ENCODE data around the gene MDM1.

MDM1 gene

GRCh38 chr12:68332728-68333630 is 817 bp upstream of the MDM1 start (continued):
- no peak; the same call in 1 of the 2 replicates for TF ChIP-seq PRDM10 (tag by site-specific recombination; IDR thresholded peaks at IDR 0.05)
- TF ChIP-seq ZNF416 (tag by site-specific recombination; IDR thresholded peaks at IDR 0.05), result no peak
- TF ChIP-seq ZNF184 (tag by site-specific recombination; IDR thresholded peaks at IDR 0.05), result peak; percentile 15; the same call in 1 of the 2 replicates
- no peak for TF ChIP-seq ATF2 (tag by site-specific recombination; IDR thresholded peaks at IDR 0.05; ENCODE audit: low read depth)
- TF ChIP-seq KLF17 (tag by site-specific recombination; IDR thresholded peaks at IDR 0.05), result no peak
- no peak for TF ChIP-seq ZNF791 (tag by site-specific recombination; IDR thresholded peaks at IDR 0.05)
- no peak for TF ChIP-seq ZNF776 (tag by site-specific recombination; IDR thresholded peaks at IDR 0.05; ENCODE audit: borderline replicate concordance)
- no peak for TF ChIP-seq ZNF175 (tag by site-specific recombination; IDR thresholded peaks at IDR 0.05)
- no peak for TF ChIP-seq ZNF404 (tag by site-specific recombination; IDR thresholded peaks at IDR 0.05)
- no peak for TF ChIP-seq ZNF169 (tag by site-specific recombination; IDR thresholded peaks at IDR 0.05)
- TF ChIP-seq ZNF24 (tag by site-specific recombination; IDR thresholded peaks at IDR 0.05), result no peak
- TF ChIP-seq, protein P1, sequence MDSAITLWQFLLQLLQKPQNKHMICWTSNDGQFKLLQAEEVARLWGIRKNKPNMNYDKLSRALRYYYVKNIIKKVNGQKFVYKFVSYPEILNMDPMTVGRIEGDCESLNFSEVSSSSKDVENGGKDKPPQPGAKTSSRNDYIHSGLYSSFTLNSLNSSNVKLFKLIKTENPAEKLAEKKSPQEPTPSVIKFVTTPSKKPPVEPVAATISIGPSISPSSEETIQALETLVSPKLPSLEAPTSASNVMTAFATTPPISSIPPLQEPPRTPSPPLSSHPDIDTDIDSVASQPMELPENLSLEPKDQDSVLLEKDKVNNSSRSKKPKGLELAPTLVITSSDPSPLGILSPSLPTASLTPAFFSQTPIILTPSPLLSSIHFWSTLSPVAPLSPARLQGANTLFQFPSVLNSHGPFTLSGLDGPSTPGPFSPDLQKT (IDR thresholded peaks at IDR 0.05; ENCODE audit: borderline replicate concordance, low read depth, low read length), result no peak
- no peak for TF ChIP-seq KLF10 (tag by site-specific recombination; IDR thresholded peaks at IDR 0.05)
- TF ChIP-seq, protein P2, sequence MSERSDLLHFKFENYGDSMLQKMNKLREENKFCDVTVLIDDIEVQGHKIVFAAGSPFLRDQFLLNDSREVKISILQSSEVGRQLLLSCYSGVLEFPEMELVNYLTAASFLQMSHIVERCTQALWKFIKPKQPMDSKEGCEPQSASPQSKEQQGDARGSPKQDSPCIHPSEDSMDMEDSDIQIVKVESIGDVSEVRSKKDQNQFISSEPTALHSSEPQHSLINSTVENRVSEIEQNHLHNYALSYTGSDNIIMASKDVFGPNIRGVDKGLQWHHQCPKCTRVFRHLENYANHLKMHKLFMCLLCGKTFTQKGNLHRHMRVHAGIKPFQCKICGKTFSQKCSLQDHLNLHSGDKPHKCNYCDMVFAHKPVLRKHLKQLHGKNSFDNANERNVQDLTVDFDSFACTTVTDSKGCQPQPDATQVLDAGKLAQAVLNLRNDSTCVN (tag by site-specific recombination; optimal IDR thresholded peaks at IDR 0.05), result no peak
- 0 out of 2 replicates have a peak, but pooled peaks have one; percentile 0 for TF ChIP-seq KLF1 (tag by site-specific recombination; IDR thresholded peaks at IDR 0.05)
- no peak for TF ChIP-seq ZNF529 (tag by site-specific recombination; IDR thresholded peaks at IDR 0.05; ENCODE audit: insufficient replicate concordance)
- no peak for TF ChIP-seq ZNF561 (tag by site-specific recombination; IDR thresholded peaks at IDR 0.05; ENCODE audit: borderline replicate concordance)
- TF ChIP-seq ZNF670 (tag by site-specific recombination; IDR thresholded peaks at IDR 0.05; ENCODE audit: low read depth), result no peak
- TF ChIP-seq ZNF660 (tag by site-specific recombination; IDR thresholded peaks at IDR 0.05), result peak; percentile 49; the same call in 1 of the 2 replicates
- TF ChIP-seq GLIS1 (tag by site-specific recombination; IDR thresholded peaks at IDR 0.05), result no peak
- no peak for TF ChIP-seq ZXDB (tag by site-specific recombination; IDR thresholded peaks at IDR 0.05)
- no peak for TF ChIP-seq ZNF560 (tag by site-specific recombination; IDR thresholded peaks at IDR 0.05; ENCODE audit: borderline replicate concordance)
- no peak for TF ChIP-seq ZNF830 (tag by site-specific recombination; IDR thresholded peaks at IDR 0.05; ENCODE audit: low read depth)
- no peak for TF ChIP-seq ZFP3 (tag by site-specific recombination; IDR thresholded peaks at IDR 0.05; ENCODE audit: low read depth)
- TF ChIP-seq ZNF394 (tag by site-specific recombination; IDR thresholded peaks at IDR 0.05; ENCODE audit: borderline replicate concordance), result no peak
- no peak for TF ChIP-seq ZBTB7A (tag by site-specific recombination; IDR thresholded peaks at IDR 0.05; ENCODE audit: low read depth)

Data from HEK293 (cell line).